ENCODE results near the gene PHIP. TPM values are rescaled to one million over a fixed set of nuclear protein-coding genes. Genes with fewer than 3 reads are reported as not detected.

The PHIP gene
- total RNA-seq, 4 donors from 2014 or later = 32.2 to 41.0 (median 36.8) TPM

DNA sequence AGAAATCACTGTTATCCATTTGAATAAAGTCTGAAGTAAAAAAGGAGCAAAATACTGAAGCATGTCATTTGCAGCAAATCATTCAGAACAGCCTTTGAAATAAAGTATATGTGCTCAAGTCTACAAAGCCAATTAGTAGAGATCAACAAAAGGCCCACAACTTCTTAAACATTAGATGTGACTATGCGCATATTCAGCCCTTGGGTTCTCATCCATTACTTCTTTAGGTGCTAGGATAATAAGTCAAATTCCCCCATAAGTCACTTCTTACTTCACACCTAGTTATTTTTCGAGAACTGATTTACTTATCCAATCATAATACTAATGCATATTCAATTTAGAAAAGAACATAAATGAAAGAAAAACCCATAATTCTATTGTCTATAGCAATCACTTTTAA lies 31.0 kb downstream of the PHIP start:
- WGBS, 2 donors = 88 to 95% methylated on average over 2 of the region's 2 CpGs
- Histone ChIP-seq H3K27ac (no peak overlapping the region), H3K36me3 (peaks cover 0 to 18% (median 0%) of the 10 kb centered on the region in 3 donors), H3K27me3 (no peaks in the 10 kb centered on the region), H3K4me3 (no peak overlapping the region), H3K9me3 (no peaks in the 10 kb centered on the region), H3K4me1 (no peaks in the 10 kb centered on the region)
- TF ChIP-seq POLR2A (IDR thresholded peaks at IDR 0.05) (no peak), EP300 (IDR thresholded peaks at IDR 0.05) (no peak), CTCF (IDR thresholded peaks at IDR 0.05) (no peak)
- DNase-seq (ENCODE audit: low spot score in 2 of 2) = no peak

GRCh38 chr6:79045966-79046365 lies 32.1 kb downstream of the PHIP start:
- DNase-seq (ENCODE audit: low spot score in 2 of 2) = no peak
- Histone ChIP-seq H3K9me3 (no peaks in the 10 kb centered on the region), H3K4me3 (no peak overlapping the region), H3K27ac (no peak overlapping the region), H3K4me1 (peaks cover 0 to 5% (median 0%) of the 10 kb centered on the region in 4 donors), H3K36me3 (peaks cover 0 to 7% (median 0%) of the 10 kb centered on the region in 3 donors), H3K27me3 (no peaks in the 10 kb centered on the region)
- no peak for TF ChIP-seq POLR2A (IDR thresholded peaks at IDR 0.05)
- no peak for TF ChIP-seq EP300 (IDR thresholded peaks at IDR 0.05)
- no peak for TF ChIP-seq CTCF (IDR thresholded peaks at IDR 0.05)
- WGBS, 2 donors = 78 to 79% methylated on average over 2 of the region's 2 CpGs

GRCh38 chr6:79042799-79043126 lies 35.3 kb downstream of the PHIP start:
- DNase-seq (ENCODE audit: low spot score in 2 of 2) = no peak
- H3K4me3 ChIP-seq = no peak overlapping the region
- TF ChIP-seq CTCF (IDR thresholded peaks at IDR 0.05) (no peak), POLR2A (IDR thresholded peaks at IDR 0.05) (no peak), EP300 (IDR thresholded peaks at IDR 0.05) (no peak)
- H3K4me1 ChIP-seq = peaks cover 0 to 5% (median 0%) of the 10 kb centered on the region in 4 donors
- no peak overlapping the region for H3K27ac ChIP-seq
- 79 to 86% methylated on average over 5 of the region's 5 CpGs for WGBS, 2 donors
- H3K27me3 ChIP-seq = no peaks in the 10 kb centered on the region
- peaks cover 0 to 19% (median 0%) of the 10 kb centered on the region in 3 donors for H3K36me3 ChIP-seq
- no peaks in the 10 kb centered on the region for H3K9me3 ChIP-seq

DNA sequence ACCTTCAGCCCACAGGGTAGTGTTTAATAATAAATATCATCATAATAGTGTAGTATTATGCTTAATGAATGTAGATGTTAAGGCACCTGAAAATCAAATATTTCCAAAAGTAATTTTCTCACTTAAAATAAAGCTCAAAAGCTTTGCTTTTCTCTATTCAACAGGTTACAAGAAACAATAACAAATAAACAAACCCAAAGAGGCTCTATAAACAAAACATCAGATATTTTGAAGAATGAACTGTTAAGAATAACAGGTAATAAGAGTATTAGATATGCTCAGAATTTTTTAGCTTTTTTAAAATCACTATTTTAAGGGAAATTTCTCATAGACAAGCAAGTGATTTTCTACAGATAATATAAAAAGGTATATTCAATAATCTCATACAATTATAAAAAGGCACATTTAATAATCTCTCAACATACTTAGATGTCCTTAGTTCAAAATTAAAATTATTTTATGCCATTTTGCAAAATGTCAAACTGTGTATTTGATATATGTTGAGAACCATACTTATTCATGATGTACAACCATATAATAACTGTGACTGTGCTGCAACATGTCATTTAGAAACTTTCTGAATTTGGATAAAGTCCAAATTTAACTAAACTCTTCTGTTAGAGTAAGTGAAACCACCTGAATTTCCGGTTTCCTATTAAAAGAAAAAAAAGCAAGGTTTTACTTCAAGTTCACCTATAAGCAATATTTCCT lies 35.8 kb downstream of the PHIP start:
- H3K9me3 ChIP-seq = no peaks in the 10 kb centered on the region
- DNase-seq (ENCODE audit: low spot score in 2 of 2) = no peak
- 66 to 80% methylated on average over 1 of the region's 1 CpG for WGBS, 2 donors
- H3K4me3 ChIP-seq = no peak overlapping the region
- TF ChIP-seq POLR2A (IDR thresholded peaks at IDR 0.05) = no peak
- no peak for TF ChIP-seq CTCF (IDR thresholded peaks at IDR 0.05)
- no peak for TF ChIP-seq EP300 (IDR thresholded peaks at IDR 0.05)
- peaks cover 0 to 5% (median 0%) of the 10 kb centered on the region in 4 donors for H3K4me1 ChIP-seq
- no peak overlapping the region for H3K27ac ChIP-seq
- H3K27me3 ChIP-seq = no peaks in the 10 kb centered on the region
- H3K36me3 ChIP-seq = peaks cover 0 to 25% (median 0%) of the 10 kb centered on the region in 3 donors

DNA sequence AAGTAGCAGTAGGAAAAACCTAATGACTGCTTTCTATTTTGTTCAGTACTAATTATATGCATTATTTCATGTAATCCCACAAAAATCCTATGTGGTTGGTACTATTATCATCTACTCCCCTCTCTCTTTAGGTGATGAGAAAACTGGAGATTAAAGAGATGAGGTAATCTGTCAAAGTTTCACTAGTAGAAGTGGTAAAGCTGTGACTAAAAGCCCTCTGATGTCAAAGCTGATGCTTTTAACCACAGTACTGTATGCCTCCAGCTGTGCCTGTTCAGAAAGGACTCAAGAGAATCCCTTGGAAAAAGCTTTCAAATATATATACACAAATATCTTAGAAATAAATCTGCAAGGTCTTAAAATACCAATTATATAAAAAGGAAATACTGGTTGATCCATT lies 38.0 kb downstream of the PHIP start:
- no peak for DNase-seq (ENCODE audit: low spot score in 2 of 2)
- no peak for TF ChIP-seq POLR2A (IDR thresholded peaks at IDR 0.05)
- TF ChIP-seq EP300 (IDR thresholded peaks at IDR 0.05) = no peak
- TF ChIP-seq CTCF (IDR thresholded peaks at IDR 0.05) = no peak
- Histone ChIP-seq H3K4me1 (peaks cover 0 to 13% (median 0%) of the 10 kb centered on the region in 4 donors), H3K27me3 (no peaks in the 10 kb centered on the region), H3K27ac (no peak overlapping the region), H3K36me3 (peaks cover 0 to 40% (median 0%) of the 10 kb centered on the region in 3 donors), H3K4me3 (no peak overlapping the region), H3K9me3 (no peaks in the 10 kb centered on the region)
